GM23248 (cell line): ENCODE measurements around the gene BNIP3.

Source experiments
- EZH2 ChIP-seq: fragments of 200-600 bp; sonication (generic); IDR thresholded peaks from 2 replicates; pipeline ENCODE4 v1.6.1; 2018; ENCODE audit warnings: antibody characterized with exemption, mild to moderate bottlenecking; ENCODE audit not compliant: insufficient read depth, poor library complexity, severe bottlenecking
- EZH2phosphoT487 ChIP-seq: fragments of 200-600 bp; sonication (generic); IDR thresholded peaks from 2 replicates; pipeline ENCODE4 v1.6.1; 2018; ENCODE audit warnings: antibody characterized with exemption, moderate library complexity, mild to moderate bottlenecking, low read depth; ENCODE audit not compliant: insufficient read depth

- TF ChIP-seq EZH2phosphoT487 (no peak), EZH2 (no peak)
These were observed 12.7 kb upstream of the BNIP3 start for GRCh38 chr10:131994435-131994834.
